ENCODE measurements around the gene ANKS1A.

DNA sequence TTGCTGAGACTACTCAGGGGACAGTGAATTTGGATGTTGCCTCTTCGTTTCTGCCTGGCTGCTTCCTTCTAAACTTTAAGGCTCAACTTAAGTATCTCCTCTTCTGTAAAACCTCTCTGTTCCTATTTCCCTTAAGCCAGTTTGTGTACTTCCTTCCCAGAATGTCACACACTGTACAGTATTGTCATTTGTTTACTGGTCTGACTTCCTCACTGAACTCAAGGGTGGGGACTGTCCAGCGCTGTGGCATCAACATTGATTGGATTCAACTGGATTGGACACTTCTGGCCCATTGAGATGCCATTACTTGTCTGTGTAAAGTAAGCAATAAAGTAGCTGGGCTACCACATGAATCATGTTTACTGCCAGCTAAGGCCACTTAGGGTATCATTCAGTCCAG, 69.7 kb downstream of the ANKS1A start:
- TF ChIP-seq, protein P1, sequence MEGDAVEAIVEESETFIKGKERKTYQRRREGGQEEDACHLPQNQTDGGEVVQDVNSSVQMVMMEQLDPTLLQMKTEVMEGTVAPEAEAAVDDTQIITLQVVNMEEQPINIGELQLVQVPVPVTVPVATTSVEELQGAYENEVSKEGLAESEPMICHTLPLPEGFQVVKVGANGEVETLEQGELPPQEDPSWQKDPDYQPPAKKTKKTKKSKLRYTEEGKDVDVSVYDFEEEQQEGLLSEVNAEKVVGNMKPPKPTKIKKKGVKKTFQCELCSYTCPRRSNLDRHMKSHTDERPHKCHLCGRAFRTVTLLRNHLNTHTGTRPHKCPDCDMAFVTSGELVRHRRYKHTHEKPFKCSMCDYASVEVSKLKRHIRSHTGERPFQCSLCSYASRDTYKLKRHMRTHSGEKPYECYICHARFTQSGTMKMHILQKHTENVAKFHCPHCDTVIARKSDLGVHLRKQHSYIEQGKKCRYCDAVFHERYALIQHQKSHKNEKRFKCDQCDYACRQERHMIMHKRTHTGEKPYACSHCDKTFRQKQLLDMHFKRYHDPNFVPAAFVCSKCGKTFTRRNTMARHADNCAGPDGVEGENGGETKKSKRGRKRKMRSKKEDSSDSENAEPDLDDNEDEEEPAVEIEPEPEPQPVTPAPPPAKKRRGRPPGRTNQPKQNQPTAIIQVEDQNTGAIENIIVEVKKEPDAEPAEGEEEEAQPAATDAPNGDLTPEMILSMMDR (conservative IDR thresholded peaks at IDR 0.05) = no peak
- no peak for TF ChIP-seq EZH2 (IDR thresholded peaks at IDR 0.05; ENCODE audit: low read depth)

Measured in PC-9 (cell line).